Prostate gland (tissue), 2 donors: Measurements from ENCODE around the gene ZNF235. TPM values are rescaled to one million over a fixed set of nuclear protein-coding genes. Genes with fewer than 3 reads are reported as not detected.

Experiments used
- DNase-seq: peaks from one replicate; pipeline ENCODE4 v3.0.0-alpha.2; 2019; ENCODE audit warnings: low spot score
- H3K27ac ChIP-seq, 2 donors: fragments of 200-600 bp; sonication (generic); 2 replicates each; pipeline ENCODE4 v1.5.1; 2017 to 2019
- H3K27me3 ChIP-seq: fragments of 200-600 bp; sonication (generic); replicated peaks from 2 replicates; pipeline ENCODE4 v1.5.1; 2019; ENCODE audit not compliant: insufficient read depth
- H3K36me3 ChIP-seq, 2 donors: fragments of 200-600 bp; sonication (generic); 1 replicate in 1 of 2; 2 replicates in 1 of 2; pipeline versions ENCODE4 v1.5.1 to v1.8.1; 2017 to 2019
- H3K4me1 ChIP-seq: fragments of 200-600 bp; sonication (generic); replicated peaks from 2 replicates; pipeline ENCODE4 v1.5.1; 2019
- H3K4me3 ChIP-seq, 2 donors: fragments of 200-600 bp; sonication (generic); 2 replicates each; pipeline ENCODE4 v1.5.1; 2017 to 2019
- H3K9me3 ChIP-seq: fragments of 200-600 bp; sonication (generic); 2 replicates; pipeline ENCODE4 v1.5.1; 2017
- CTCF ChIP-seq, 4 experiments: fragments of 200-600 bp in 2 of 4; fragments of 450-650 bp in 2 of 4; sonication (generic) in 2 of 4; IDR thresholded peaks; 1 replicate in 3 of 4; 2 replicates in 1 of 4; pipeline ENCODE4 v1.5.1; 2016 to 2019; ENCODE audit warnings: antibody characterized with exemption in 4 of 4, mild to moderate bottlenecking in 2 of 4, moderate library complexity in 2 of 4
- POLR2A ChIP-seq: fragments of 450-650 bp; IDR thresholded peaks from one replicate; pipeline ENCODE4 v1.6.1; 2016; ENCODE audit warnings: antibody characterized with exemption, mild to moderate bottlenecking
- POLR2AphosphoS5 ChIP-seq: sonication (generic); formaldehyde crosslinking; IDR thresholded peaks from one replicate; pipeline ENCODE4 v1.6.1; 2017; ENCODE audit warnings: antibody characterized with exemption
- WGBS: methylation state at CpG from one replicate; pipeline ENCODE4 v1.1.5; 2018; 5-methylcytosine and 5-hydroxymethylcytosine counted together
- intact Hi-C: fragments of 100-400 bp; cut with DNase I; formaldehyde crosslinking; loops from one replicate; pipeline ENCODE4 v1.14.2; 2022
- total RNA-seq, 2 donors: library from RNA; depleted of rRNA; stranded (reverse); fragments of >200 nt; gene quantifications; one replicate each; pipeline ENCODE4 v1.1.0, GENCODE V29; 2016

The ZNF235 gene
- total RNA-seq, 2 donors from 2014 or later: 6.2 to 13.1 TPM

- Histone ChIP-seq H3K36me3 (peaks cover 24 to 27% of the 10 kb centered on the region in 2 donors), H3K27ac (no peak overlapping the region), H3K4me1 (no peaks in the 10 kb centered on the region), H3K27me3 (no peaks in the 10 kb centered on the region), H3K9me3 (peaks cover 4% of the 10 kb centered on the region), H3K4me3 (no peak overlapping the region)
- TF ChIP-seq POLR2AphosphoS5: no peak
- TF ChIP-seq POLR2A: no peak
- no peak for TF ChIP-seq CTCF (IDR thresholded peaks at IDR 0.05)
- 95% methylated on average over 1 of the region's 1 CpG for WGBS
- intact Hi-C loops: no loop called here
- no peak for DNase-seq
Measured at GRCh38 chr19:44332145-44332544, 27.3 kb upstream of the ZNF235 start.

DNA sequence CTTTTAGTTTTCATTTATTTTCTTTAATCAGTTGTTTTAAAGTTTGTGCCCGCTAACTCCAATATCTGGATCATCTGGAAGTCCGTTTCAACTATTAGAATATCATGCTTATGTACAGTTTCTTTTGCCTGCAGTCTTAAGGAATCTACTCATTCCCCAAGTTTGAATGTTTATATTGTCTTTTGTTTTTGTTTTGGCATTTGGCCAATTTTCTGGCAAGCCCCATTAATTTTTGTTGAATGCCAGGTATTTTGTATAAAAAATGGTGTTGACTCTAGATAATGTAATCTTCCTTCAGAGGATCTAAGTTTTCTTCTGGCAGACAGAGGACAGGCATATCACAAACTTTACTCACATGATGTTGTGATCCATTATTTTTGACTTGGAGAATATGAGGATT, 11.1 kb upstream of the ZNF235 start:
- intact Hi-C loops: no loop called here
- no peak for DNase-seq
- Histone ChIP-seq H3K36me3 (no peaks in the 10 kb centered on the region), H3K9me3 (no peaks in the 10 kb centered on the region), H3K4me1 (no peaks in the 10 kb centered on the region), H3K4me3 (no peak overlapping the region), H3K27ac (no peak overlapping the region), H3K27me3 (no peaks in the 10 kb centered on the region)
- TF ChIP-seq CTCF (IDR thresholded peaks at IDR 0.05) (no peak), POLR2AphosphoS5 (no peak), POLR2A (no peak)
- 75% methylated on average over 2 of the region's 2 CpGs for WGBS

DNA sequence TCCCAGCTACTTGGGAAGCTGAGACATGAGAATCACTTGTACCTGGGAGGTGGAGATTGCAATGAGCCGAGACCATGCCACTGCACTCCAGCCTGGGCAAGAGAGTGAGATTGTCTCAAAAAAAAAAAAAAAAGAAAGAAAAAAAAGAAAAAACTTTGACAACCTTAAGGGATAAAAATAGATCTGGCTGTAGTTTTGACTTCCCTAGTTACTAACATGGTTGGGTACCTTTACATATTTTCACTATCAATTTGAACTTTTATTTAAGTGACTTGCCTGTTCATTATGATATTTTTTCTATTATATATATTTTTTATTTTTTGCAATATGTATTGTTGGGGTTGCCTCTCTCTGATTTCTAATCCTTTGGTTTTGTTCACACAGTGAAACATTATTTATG, 8.4 kb upstream of the ZNF235 start:
- Histone ChIP-seq H3K36me3 (no peaks in the 10 kb centered on the region), H3K27me3 (no peaks in the 10 kb centered on the region), H3K9me3 (no peaks in the 10 kb centered on the region), H3K4me3 (no peak overlapping the region), H3K4me1 (no peaks in the 10 kb centered on the region), H3K27ac (no peak overlapping the region)
- intact Hi-C loops: no loop called here
- TF ChIP-seq POLR2AphosphoS5: no peak
- TF ChIP-seq CTCF (IDR thresholded peaks at IDR 0.05): no peak
- TF ChIP-seq POLR2A: no peak
- WGBS: 91% methylated on average over 1 of the region's 1 CpG
- no peak for DNase-seq

GRCh38 chr19:44308011-44308410, 3.2 kb upstream of the ZNF235 start:
- Histone ChIP-seq H3K4me1 (no peaks in the 10 kb centered on the region), H3K9me3 (no peaks in the 10 kb centered on the region), H3K27me3 (no peaks in the 10 kb centered on the region), H3K4me3 (no peak overlapping the region), H3K36me3 (no peaks in the 10 kb centered on the region), H3K27ac (no peak overlapping the region)
- DNase-seq: no peak
- 91% methylated on average over 3 of the region's 3 CpGs for WGBS
- intact Hi-C loops: no loop called here
- TF ChIP-seq CTCF (IDR thresholded peaks at IDR 0.05): no peak
- no peak for TF ChIP-seq POLR2A
- TF ChIP-seq POLR2AphosphoS5: no peak

GRCh38 chr19:44306283-44306682, 1.5 kb upstream of the ZNF235 start:
- TF ChIP-seq POLR2AphosphoS5 (no peak), CTCF (IDR thresholded peaks at IDR 0.05) (no peak)
- Histone ChIP-seq H3K9me3 (no peaks in the 10 kb centered on the region), H3K36me3 (no peaks in the 10 kb centered on the region), H3K4me3 (no peak overlapping the region), H3K4me1 (no peaks in the 10 kb centered on the region), H3K27ac (no peak overlapping the region), H3K27me3 (no peaks in the 10 kb centered on the region)
- intact Hi-C loops: no loop called here
- DNase-seq: no peak
- WGBS: 88% methylated on average over 15 of the region's 15 CpGs
